Measurements from ENCODE around the gene SCP2.

Gene SCP2, protein sequence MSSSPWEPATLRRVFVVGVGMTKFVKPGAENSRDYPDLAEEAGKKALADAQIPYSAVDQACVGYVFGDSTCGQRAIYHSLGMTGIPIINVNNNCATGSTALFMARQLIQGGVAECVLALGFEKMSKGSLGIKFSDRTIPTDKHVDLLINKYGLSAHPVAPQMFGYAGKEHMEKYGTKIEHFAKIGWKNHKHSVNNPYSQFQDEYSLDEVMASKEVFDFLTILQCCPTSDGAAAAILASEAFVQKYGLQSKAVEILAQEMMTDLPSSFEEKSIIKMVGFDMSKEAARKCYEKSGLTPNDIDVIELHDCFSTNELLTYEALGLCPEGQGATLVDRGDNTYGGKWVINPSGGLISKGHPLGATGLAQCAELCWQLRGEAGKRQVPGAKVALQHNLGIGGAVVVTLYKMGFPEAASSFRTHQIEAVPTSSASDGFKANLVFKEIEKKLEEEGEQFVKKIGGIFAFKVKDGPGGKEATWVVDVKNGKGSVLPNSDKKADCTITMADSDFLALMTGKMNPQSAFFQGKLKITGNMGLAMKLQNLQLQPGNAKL

DNA sequence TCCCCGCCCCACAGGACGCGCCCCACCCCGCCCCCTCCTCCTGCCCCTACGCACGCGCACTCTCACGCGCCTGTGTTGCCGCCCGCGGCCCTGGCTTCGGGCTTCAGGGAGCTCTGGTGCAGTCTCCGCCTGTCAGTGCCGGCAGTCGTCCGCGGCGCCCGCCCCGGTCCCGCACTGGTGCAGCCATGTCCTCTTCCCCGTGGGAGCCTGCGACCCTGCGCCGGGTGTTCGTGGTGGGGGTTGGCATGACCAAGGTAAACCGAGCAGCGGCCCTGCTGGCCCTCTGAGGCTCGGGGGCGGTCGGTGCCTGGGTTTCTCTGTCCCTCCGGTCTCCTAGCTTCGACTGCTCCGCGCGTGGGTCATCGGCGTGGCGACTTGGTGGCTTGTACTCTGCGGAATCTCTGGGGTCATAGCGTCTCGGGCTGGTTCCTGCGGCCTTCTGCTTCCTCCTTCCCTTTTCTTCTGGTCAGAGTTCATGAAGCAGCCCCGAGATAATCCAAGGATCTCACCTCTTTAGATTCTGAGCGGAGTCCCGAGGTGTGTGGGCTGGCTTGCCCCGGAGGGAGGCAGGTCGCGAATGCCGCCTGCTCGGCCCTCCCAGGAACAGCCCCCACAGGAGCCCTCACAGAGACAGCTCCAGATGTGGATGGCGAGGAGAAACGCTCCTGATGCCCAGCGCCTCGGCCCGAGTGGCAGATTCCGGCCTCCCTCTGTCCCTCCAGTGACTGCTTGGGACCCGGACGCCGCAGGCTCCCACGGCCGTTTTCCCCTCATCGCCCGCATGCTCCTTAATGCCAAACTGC, at the start of gene SCP2:
Gene SCP2 (plus strand): TSS at position 65 of the 803 bp plus-strand sequence. CDS start 121 bp downstream, at position 186.
- Histone ChIP-seq H3K9me3 (ENCODE audit: control insufficient read depth in 5 of 5, low read length in 5 of 5) (no peaks in the 10 kb centered on the region), H3K36me3 (ENCODE audit: control insufficient read depth in 5 of 5, insufficient read depth in 5 of 5, low read length in 5 of 5) (no peaks in the 10 kb centered on the region), H3K4me1 (ENCODE audit: control insufficient read depth in 5 of 5, insufficient read depth in 5 of 5, low read length in 5 of 5) (peaks cover 4 to 37% (median 30%) of the 10 kb centered on the region in 5 donors), H3K9ac (ENCODE audit: low read length in 5 of 5) (peak within 1 kb of the TSS; percentile 83 to 98 (median 90)), H3K27ac (ENCODE audit: low read depth, low read length) (peak within 1 kb of the TSS; percentile 70), H3K27me3 (ENCODE audit: control insufficient read depth in 5 of 5, insufficient read depth in 4 of 5, low read length in 5 of 5) (no peaks in the 10 kb centered on the region), H3K4me3 (ENCODE audit: low read depth in 1 of 5, low read length in 5 of 5) (peak within 1 kb of the TSS; percentile 75 to 91 (median 88))

DNA sequence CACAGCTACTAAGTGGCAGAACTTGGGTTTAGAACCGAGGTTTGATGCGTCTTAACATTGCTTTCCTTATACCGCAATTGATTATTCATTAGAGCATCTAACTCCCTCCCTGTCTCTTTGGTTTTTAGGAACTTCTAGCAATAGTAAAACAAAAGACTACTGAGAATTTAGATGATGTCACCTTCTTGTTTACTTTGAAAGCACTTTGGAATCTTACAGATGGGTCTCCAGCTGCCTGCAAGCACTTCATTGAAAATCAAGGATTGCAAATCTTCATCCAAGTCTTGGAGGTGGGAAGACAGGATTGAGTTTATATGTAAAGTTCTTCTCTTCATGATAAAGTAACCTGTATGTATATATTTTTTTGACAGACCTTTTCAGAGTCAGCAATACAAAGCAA, 49.5 kb upstream of the SCP2 start:
- no peaks in the 10 kb centered on the region for H3K9me3 ChIP-seq (ENCODE audit: control insufficient read depth in 5 of 5, low read length in 5 of 5)
- H3K4me3 ChIP-seq (ENCODE audit: low read depth in 1 of 5, low read length in 5 of 5): no peak overlapping the region
- no peak overlapping the region for H3K27ac ChIP-seq (ENCODE audit: low read depth, low read length)
- H3K9ac ChIP-seq (ENCODE audit: low read length in 5 of 5): no peak overlapping the region
- no peaks in the 10 kb centered on the region for H3K27me3 ChIP-seq (ENCODE audit: control insufficient read depth in 5 of 5, insufficient read depth in 4 of 5, low read length in 5 of 5)
- H3K36me3 ChIP-seq (ENCODE audit: control insufficient read depth in 5 of 5, insufficient read depth in 5 of 5, low read length in 5 of 5): no peaks in the 10 kb centered on the region
- no peaks in the 10 kb centered on the region for H3K4me1 ChIP-seq (ENCODE audit: control insufficient read depth in 5 of 5, insufficient read depth in 5 of 5, low read length in 5 of 5)

- Histone ChIP-seq H3K9ac (ENCODE audit: low read length in 5 of 5) (no peak overlapping the region), H3K27ac (ENCODE audit: low read depth, low read length) (no peak overlapping the region), H3K36me3 (ENCODE audit: control insufficient read depth in 5 of 5, insufficient read depth in 5 of 5, low read length in 5 of 5) (no peaks in the 10 kb centered on the region), H3K4me1 (ENCODE audit: control insufficient read depth in 5 of 5, insufficient read depth in 5 of 5, low read length in 5 of 5) (no peaks in the 10 kb centered on the region), H3K4me3 (ENCODE audit: low read depth in 1 of 5, low read length in 5 of 5) (no peak overlapping the region), H3K9me3 (ENCODE audit: control insufficient read depth in 5 of 5, low read length in 5 of 5) (no peaks in the 10 kb centered on the region), H3K27me3 (ENCODE audit: control insufficient read depth in 5 of 5, insufficient read depth in 4 of 5, low read length in 5 of 5) (no peaks in the 10 kb centered on the region)
Observed at GRCh38 chr1:52880206-52880605, 46.9 kb upstream of the SCP2 start.

DNA sequence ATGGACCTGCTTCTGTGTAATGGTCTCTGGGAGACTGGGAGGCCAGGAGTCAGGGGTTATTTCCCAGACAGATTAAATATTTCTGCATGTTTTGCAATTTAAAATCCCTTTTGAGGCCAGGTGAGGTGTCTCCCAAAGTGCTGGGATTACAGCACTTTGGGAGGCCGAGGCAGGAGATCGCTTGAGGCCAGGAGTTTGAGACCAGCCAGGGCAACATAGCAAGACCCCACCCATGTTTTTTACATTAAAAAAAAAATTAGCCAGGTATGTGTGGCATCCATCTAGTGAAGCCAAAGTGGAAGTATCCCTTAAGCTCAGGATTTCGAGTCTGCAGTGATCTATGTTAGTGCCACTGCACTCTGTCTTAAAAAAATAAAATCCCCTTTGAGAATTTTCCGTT, 39.6 kb upstream of the SCP2 start:
- Histone ChIP-seq H3K4me3 (ENCODE audit: low read depth in 1 of 5, low read length in 5 of 5) (no peak overlapping the region), H3K27ac (ENCODE audit: low read depth, low read length) (no peak overlapping the region), H3K36me3 (ENCODE audit: control insufficient read depth in 5 of 5, insufficient read depth in 5 of 5, low read length in 5 of 5) (no peaks in the 10 kb centered on the region), H3K9me3 (ENCODE audit: control insufficient read depth in 5 of 5, low read length in 5 of 5) (no peaks in the 10 kb centered on the region), H3K27me3 (ENCODE audit: control insufficient read depth in 5 of 5, insufficient read depth in 4 of 5, low read length in 5 of 5) (no peaks in the 10 kb centered on the region), H3K9ac (ENCODE audit: low read length in 5 of 5) (no peak overlapping the region), H3K4me1 (ENCODE audit: control insufficient read depth in 5 of 5, insufficient read depth in 5 of 5, low read length in 5 of 5) (no peaks in the 10 kb centered on the region)

- peaks cover 8 to 25% (median 21%) of the 10 kb centered on the region in 5 donors for H3K36me3 ChIP-seq (ENCODE audit: control insufficient read depth in 5 of 5, insufficient read depth in 5 of 5, low read length in 5 of 5)
- no peaks in the 10 kb centered on the region for H3K9me3 ChIP-seq (ENCODE audit: control insufficient read depth in 5 of 5, low read length in 5 of 5)
- H3K9ac ChIP-seq (ENCODE audit: low read length in 5 of 5): no peak overlapping the region
- H3K27me3 ChIP-seq (ENCODE audit: control insufficient read depth in 5 of 5, insufficient read depth in 4 of 5, low read length in 5 of 5): no peaks in the 10 kb centered on the region
- H3K4me1 ChIP-seq (ENCODE audit: control insufficient read depth in 5 of 5, insufficient read depth in 5 of 5, low read length in 5 of 5): no peaks in the 10 kb centered on the region
- H3K27ac ChIP-seq (ENCODE audit: low read depth, low read length): no peak overlapping the region
- no peak overlapping the region for H3K4me3 ChIP-seq (ENCODE audit: low read depth in 1 of 5, low read length in 5 of 5)
Observed at GRCh38 chr1:52892424-52893215, 34.5 kb upstream of the SCP2 start.

- Histone ChIP-seq H3K27me3 (ENCODE audit: control insufficient read depth in 5 of 5, insufficient read depth in 4 of 5, low read length in 5 of 5) (no peaks in the 10 kb centered on the region), H3K4me1 (ENCODE audit: control insufficient read depth in 5 of 5, insufficient read depth in 5 of 5, low read length in 5 of 5) (peaks cover 0 to 4% (median 0%) of the 10 kb centered on the region in 5 donors), H3K36me3 (ENCODE audit: control insufficient read depth in 5 of 5, insufficient read depth in 5 of 5, low read length in 5 of 5) (peaks cover 8 to 35% (median 26%) of the 10 kb centered on the region in 5 donors), H3K9me3 (ENCODE audit: control insufficient read depth in 5 of 5, low read length in 5 of 5) (no peaks in the 10 kb centered on the region), H3K4me3 (ENCODE audit: low read depth in 1 of 5, low read length in 5 of 5) (no peak overlapping the region), H3K9ac (ENCODE audit: low read length in 5 of 5) (no peak overlapping the region), H3K27ac (ENCODE audit: low read depth, low read length) (no peak overlapping the region)
Observed at GRCh38 chr1:52899445-52899894, 27.6 kb upstream of the SCP2 start.

DNA sequence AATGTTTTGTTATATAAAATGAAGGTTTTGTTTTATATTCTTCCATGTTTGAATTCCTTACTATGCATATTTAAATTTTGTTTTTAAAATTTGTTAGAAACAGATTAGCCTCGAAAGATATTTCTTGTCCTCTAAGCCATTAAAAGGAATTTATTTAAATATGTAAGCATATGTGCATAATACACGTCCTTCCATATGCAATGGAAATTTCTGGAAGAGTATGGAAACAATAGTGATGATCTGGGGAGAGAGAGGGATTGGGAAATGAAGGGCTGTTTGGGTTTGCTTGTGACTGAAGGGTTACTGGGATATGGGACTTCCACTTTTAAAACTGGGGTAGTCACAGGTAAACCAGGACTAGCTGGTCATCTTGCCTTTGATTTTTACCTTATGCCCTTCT, 26.7 kb upstream of the SCP2 start:
- H3K27me3 ChIP-seq (ENCODE audit: control insufficient read depth in 5 of 5, insufficient read depth in 4 of 5, low read length in 5 of 5): no peaks in the 10 kb centered on the region
- H3K27ac ChIP-seq (ENCODE audit: low read depth, low read length): no peak overlapping the region
- H3K36me3 ChIP-seq (ENCODE audit: control insufficient read depth in 5 of 5, insufficient read depth in 5 of 5, low read length in 5 of 5): peaks cover 3 to 31% (median 25%) of the 10 kb centered on the region in 5 donors
- no peaks in the 10 kb centered on the region for H3K9me3 ChIP-seq (ENCODE audit: control insufficient read depth in 5 of 5, low read length in 5 of 5)
- H3K4me3 ChIP-seq (ENCODE audit: low read depth in 1 of 5, low read length in 5 of 5): no peak overlapping the region
- H3K4me1 ChIP-seq (ENCODE audit: control insufficient read depth in 5 of 5, insufficient read depth in 5 of 5, low read length in 5 of 5): peaks cover 0 to 4% (median 0%) of the 10 kb centered on the region in 5 donors
- H3K9ac ChIP-seq (ENCODE audit: low read length in 5 of 5): no peak overlapping the region

- no peak overlapping the region for H3K27ac ChIP-seq (ENCODE audit: low read depth, low read length)
- no peaks in the 10 kb centered on the region for H3K27me3 ChIP-seq (ENCODE audit: control insufficient read depth in 5 of 5, insufficient read depth in 4 of 5, low read length in 5 of 5)
- H3K9me3 ChIP-seq (ENCODE audit: control insufficient read depth in 5 of 5, low read length in 5 of 5): no peaks in the 10 kb centered on the region
- peaks cover 2 to 11% (median 5%) of the 10 kb centered on the region in 5 donors for H3K4me1 ChIP-seq (ENCODE audit: control insufficient read depth in 5 of 5, insufficient read depth in 5 of 5, low read length in 5 of 5)
- H3K4me3 ChIP-seq (ENCODE audit: low read depth in 1 of 5, low read length in 5 of 5): no peak overlapping the region
- peaks cover 3 to 28% (median 20%) of the 10 kb centered on the region in 5 donors for H3K36me3 ChIP-seq (ENCODE audit: control insufficient read depth in 5 of 5, insufficient read depth in 5 of 5, low read length in 5 of 5)
- no peak overlapping the region for H3K9ac ChIP-seq (ENCODE audit: low read length in 5 of 5)
Observed at GRCh38 chr1:52901384-52901783, 25.7 kb upstream of the SCP2 start.

GRCh38 chr1:52904208-52904926, 22.7 kb upstream of the SCP2 start:
- Histone ChIP-seq H3K4me3 (ENCODE audit: low read depth in 1 of 5, low read length in 5 of 5) (no peak overlapping the region), H3K27me3 (ENCODE audit: control insufficient read depth in 5 of 5, insufficient read depth in 4 of 5, low read length in 5 of 5) (no peaks in the 10 kb centered on the region), H3K9ac (ENCODE audit: low read length in 5 of 5) (peak overlapping the region in 1 of 5 donors; percentile 28), H3K9me3 (ENCODE audit: control insufficient read depth in 5 of 5, low read length in 5 of 5) (no peaks in the 10 kb centered on the region), H3K4me1 (ENCODE audit: control insufficient read depth in 5 of 5, insufficient read depth in 5 of 5, low read length in 5 of 5) (peaks cover 2 to 13% (median 7%) of the 10 kb centered on the region in 5 donors), H3K27ac (ENCODE audit: low read depth, low read length) (no peak overlapping the region), H3K36me3 (ENCODE audit: control insufficient read depth in 5 of 5, insufficient read depth in 5 of 5, low read length in 5 of 5) (peaks cover 3 to 12% (median 11%) of the 10 kb centered on the region in 5 donors)
